Endothelial cell of umbilical vein (primary cell): ENCODE data around the gene MMP28. TPM values are rescaled to one million over a fixed set of nuclear protein-coding genes. Genes with fewer than 3 reads are reported as not detected.

Experiments used
- BruUV-seq: library from RNA; stranded (reverse); fragments of 400-500 nt; replicated peaks from 2 replicates; lab custom pipeline; 2021; lab: Mats Ljungman, UMichigan
- CTCF ChIA-PET: fragments of 300-600, 350-600 bp; sonication (Branson Sonifier 250); formaldehyde crosslinking; loops from one replicate; lab custom pipeline; 2021; ENCODE audit warnings: antibody characterized with exemption, inconsistent platforms; lab: Charles Lee
- POLR2A ChIA-PET: fragments of 300-600, 350-600 bp; sonication (Branson Sonifier 250); formaldehyde crosslinking; loops from one replicate; lab custom pipeline; 2021; ENCODE audit warnings: antibody characterized with exemption, inconsistent platforms; lab: Charles Lee
- DNase-seq: peaks from one replicate; pipeline ENCODE4 v3.0.0-alpha.2; 2011; ENCODE audit warnings: low read depth, low spot score
- FAIRE-seq: peaks from 2 replicates; lab custom pipeline; 2011; peaks lifted over from hg19 to GRCh38; lab: Jason Lieb, UNC
- H2AFZ ChIP-seq: 2 replicates; pipeline ENCODE4 v1.6.0; 2012; ENCODE audit warnings: low read depth, low read length, control low read depth, inconsistent platforms
- H3K27ac ChIP-seq: 2 replicates; pipeline ENCODE4 v1.5.1; 2011; ENCODE audit warnings: low read depth, mild to moderate bottlenecking, control low read depth, low read length, moderate library complexity; ENCODE audit not compliant: insufficient read depth
- H3K27me3 ChIP-seq, 2 experiments: 2 replicates each; pipeline versions ENCODE4 v1.6.0 to v1.6.1; 2011; ENCODE audit warnings: low read length in 2 of 2, mixed read lengths in 1 of 2; ENCODE audit not compliant: control insufficient read depth in 2 of 2, insufficient read depth in 2 of 2
- H3K36me3 ChIP-seq, 2 experiments: 2 replicates in 1 of 2; 3 replicates in 1 of 2; pipeline ENCODE4 v1.5.1; 2011; ENCODE audit warnings: low read length in 2 of 2, mild to moderate bottlenecking in 1 of 2, moderate library complexity in 1 of 2; ENCODE audit not compliant: control insufficient read depth in 2 of 2, insufficient read depth in 2 of 2; ENCODE audit errors: extremely low read depth in 1 of 2
- H3K4me1 ChIP-seq: 3 replicates; pipeline ENCODE4 v1.5.1; 2011; ENCODE audit warnings: mild to moderate bottlenecking, low read length; ENCODE audit not compliant: control insufficient read depth, insufficient read depth; ENCODE audit errors: extremely low read depth
- H3K4me2 ChIP-seq: 2 replicates; pipeline ENCODE4 v1.6.1; 2011; ENCODE audit warnings: low read length, control low read depth, mixed read lengths; ENCODE audit not compliant: insufficient read depth
- H3K4me3 ChIP-seq, 3 experiments: fragments of 200-600 bp in 1 of 3; sonication (generic), shearing (Covaris generic) in 1 of 3; replicated peaks in 1 of 3; 2 replicates each; pipeline ENCODE4 v1.5.1; 2011 to 2016; ENCODE audit warnings: control low read depth in 3 of 3, low read length in 3 of 3, mild to moderate bottlenecking in 2 of 3, inconsistent platforms in 1 of 3, low read depth in 1 of 3, moderate library complexity in 1 of 3; ENCODE audit not compliant: insufficient read depth in 1 of 3
- H3K79me2 ChIP-seq: 2 replicates; pipeline ENCODE4 v1.6.0; 2012; ENCODE audit warnings: low read length, inconsistent platforms; ENCODE audit not compliant: control insufficient read depth, insufficient read depth
- H3K9ac ChIP-seq: replicated peaks from 2 replicates; pipeline ENCODE3; 2011; ENCODE audit warnings: low read length, control low read depth; ENCODE audit not compliant: insufficient read depth; ENCODE audit errors: extremely low read depth
- H3K9me1 ChIP-seq: replicated peaks from 3 replicates; pipeline ENCODE4 v1.6.0; 2011; ENCODE audit warnings: mild to moderate bottlenecking, low read length; ENCODE audit not compliant: control insufficient read depth, insufficient read depth; ENCODE audit errors: extremely low read depth
- H3K9me3 ChIP-seq: replicated peaks from 2 replicates; pipeline ENCODE4 v1.5.1; 2012; ENCODE audit warnings: low read length, inconsistent platforms; ENCODE audit not compliant: control insufficient read depth, insufficient read depth
- H4K20me1 ChIP-seq: replicated peaks from 2 replicates; pipeline ENCODE3; 2011; ENCODE audit warnings: mild to moderate bottlenecking, low read length; ENCODE audit not compliant: control insufficient read depth, insufficient read depth; ENCODE audit errors: extremely low read depth
- CTCF ChIP-seq, 2 donors: IDR thresholded peaks; 1 replicate in 1 of 2; 2 replicates in 1 of 2; pipeline ENCODE4 v1.5.1; 2011; ENCODE audit warnings: low read length in 2 of 2, mild to moderate bottlenecking in 2 of 2, moderate library complexity in 2 of 2, control low read depth in 1 of 2, inconsistent platforms in 1 of 2, low read depth in 1 of 2; ENCODE audit not compliant: insufficient read depth in 1 of 2; ENCODE audit errors: extremely low read depth in 1 of 2
- EZH2 ChIP-seq: IDR thresholded peaks from 2 replicates; pipeline ENCODE4 v1.6.1; 2012; ENCODE audit warnings: borderline replicate concordance, low read depth, mild to moderate bottlenecking, moderate library complexity, low read length, inconsistent platforms; ENCODE audit not compliant: severe bottlenecking
- FOS ChIP-seq: IDR thresholded peaks from 2 replicates; pipeline ENCODE4 v1.6.1; 2011; ENCODE audit warnings: mild to moderate bottlenecking, low read length, moderate library complexity, borderline replicate concordance; ENCODE audit not compliant: insufficient read depth
- GATA2 ChIP-seq: IDR thresholded peaks from 2 replicates; pipeline ENCODE4 v1.7.0; 2011; ENCODE audit warnings: low read depth, mild to moderate bottlenecking, moderate library complexity, mixed read lengths, low read length; ENCODE audit not compliant: insufficient read length, insufficient read depth
- JUN ChIP-seq: IDR thresholded peaks from 2 replicates; pipeline ENCODE4 v1.6.1; 2011; ENCODE audit warnings: borderline replicate concordance, low read depth; ENCODE audit not compliant: insufficient read length, insufficient read depth
- MYC ChIP-seq: IDR thresholded peaks from one replicate; pipeline ENCODE4 v1.6.1; 2011; ENCODE audit warnings: mild to moderate bottlenecking, low read depth, low read length
- POLR2A ChIP-seq: IDR thresholded peaks from 2 replicates; pipeline ENCODE4 v1.6.1; 2012; ENCODE audit warnings: low read depth, mild to moderate bottlenecking, control low read depth, low read length
- POLR2AphosphoS5 ChIP-seq: IDR thresholded peaks from 2 replicates; pipeline ENCODE4 v1.6.1; 2012; ENCODE audit warnings: low read depth, mild to moderate bottlenecking, control low read depth, low read length, moderate library complexity; ENCODE audit not compliant: insufficient read depth
- dilution Hi-C: fragments of 300-500 bp; cut with MboI; formaldehyde crosslinking; loops from one replicate; pipeline ENCODE4 v1.15.0; 2019; ENCODE audit warnings: low sequenced_read_pairs; ENCODE audit not compliant: extremely low pct_ligation_motif_present
- intact Hi-C: fragments of 100-400 bp; cut with micrococcal nuclease; formaldehyde crosslinking; loops from one replicate; pipeline ENCODE4 v1.10.0; 2022
- polyA plus RNA-seq, 4 experiments: library from polyadenylated mRNA; depleted of rRNA in 3 of 4; stranded (reverse) in 3 of 4; unstranded in 1 of 4; fragments of >200 nt; gene quantifications; 2 replicates each; pipeline versions ENCODE4 v1.2.1 to v1.2.3, GENCODE V29; 2011 to 2012; ENCODE audit warnings: missing spikeins in 1 of 4
- total RNA-seq: library from RNA; stranded (reverse); gene quantifications from 2 replicates; pipeline ENCODE4 v1.2.3, GENCODE V29; 2021
- TF ChIP-seq, protein P1 (sequence below): IDR thresholded peaks from 2 replicates; pipeline ENCODE4 v1.6.1; 2011; ENCODE audit not compliant: insufficient read depth, insufficient read length

Gene MMP28
- total and polyA plus RNA-seq, 2 donors (not counting 3 experiments of a cell fraction or from before 2014, with no cell fraction given) = 6.1 to 7.1 TPM

DNA sequence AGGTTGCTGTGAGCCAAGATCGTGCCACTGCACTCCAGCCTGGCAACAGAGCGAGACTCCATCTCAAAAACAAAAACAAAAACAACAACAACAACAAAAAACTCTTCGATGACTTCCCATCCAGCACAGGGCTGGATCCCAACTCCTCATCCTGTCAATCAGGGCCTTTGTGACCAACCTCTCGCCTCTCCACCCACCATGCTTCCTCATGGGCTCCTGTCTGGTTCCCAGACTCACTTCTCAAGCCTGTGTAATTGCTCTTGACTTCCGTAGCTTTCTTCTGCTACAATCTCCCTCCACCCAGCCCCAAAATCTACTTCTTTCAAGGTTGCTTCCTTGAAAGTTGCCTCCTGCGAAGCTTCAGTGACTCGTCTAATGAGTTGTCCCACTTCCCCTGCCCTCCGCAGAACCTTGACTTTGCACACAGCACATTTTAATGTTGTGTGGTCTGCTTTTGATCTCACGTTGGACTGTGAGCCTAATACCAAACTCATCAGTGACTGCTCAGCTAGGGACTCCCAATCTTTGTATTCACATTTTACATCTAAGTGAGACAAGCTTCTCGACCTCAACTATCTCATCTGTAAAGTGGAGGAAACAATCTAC lies 64.9 kb downstream of the MMP28 start:
- no peak for TF ChIP-seq CTCF (IDR thresholded peaks at IDR 0.05; ENCODE audit: extremely low read depth in 1 of 2, insufficient read depth in 1 of 2, low read depth in 1 of 2, low read length in 2 of 2)
- Histone ChIP-seq H3K36me3 (peaks cover 0 to 4% of the 10 kb centered on the region in 2 experiments), H3K9ac (no peak overlapping the region), H3K4me3 (no peak overlapping the region), H3K9me1 (no peaks in the 10 kb centered on the region), H3K27me3 (peaks cover 3 to 6% of the 10 kb centered on the region in 2 experiments), H3K27ac (no peak overlapping the region), H4K20me1 (no peaks in the 10 kb centered on the region), H3K9me3 (no peaks in the 10 kb centered on the region), H3K79me2 (no peaks in the 10 kb centered on the region), H3K4me2 (no peak overlapping the region), H3K4me1 (peaks cover 4% of the 10 kb centered on the region), H2AFZ (no peak overlapping the region)
- intact Hi-C loops = no loop called here
- no peak for FAIRE-seq
- ChIA-PET CTCF (interaction anchor here (1.1 to 2.1 kb wide), 3 partner anchors 9 to 17 kb away, joined by 3 to 16 read pairs (median 3); no protein-coding TSS in a partner anchor), POLR2A (no interaction called here)
- no peak for DNase-seq
- no TSS peak for BruUV-seq
- dilution Hi-C loops = loop anchor here (25.0 kb wide), 1 partner anchor 118 kb away; no protein-coding TSS in a partner anchor

DNA sequence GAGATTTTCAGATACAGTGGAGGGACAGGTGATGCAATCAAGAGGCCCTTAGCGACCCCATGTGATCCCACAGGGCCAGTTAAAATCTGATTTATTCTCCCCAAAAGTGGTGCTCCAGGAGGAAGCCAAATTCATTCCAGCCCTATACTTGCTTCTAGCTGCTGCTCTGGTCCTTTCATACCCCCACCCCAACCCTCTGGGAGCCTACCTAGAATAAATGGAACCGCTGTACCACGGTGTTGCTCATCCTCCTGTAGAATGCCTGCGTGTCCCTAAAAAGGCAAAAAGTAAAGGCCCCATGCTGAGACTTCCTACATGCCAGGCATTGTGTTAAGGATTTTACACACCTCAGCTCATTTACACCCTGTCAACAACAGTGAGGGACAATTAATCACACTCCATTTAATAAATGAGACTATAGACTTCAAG lies 66.0 kb downstream of the MMP28 start:
- DNase-seq (no peak), FAIRE-seq (no peak)
- no peaks in the 10 kb centered on the region for H3K79me2 ChIP-seq
- TF ChIP-seq GATA2 (no peak), FOS (no peak), MYC (no peak), POLR2A (no peak), EZH2 (no peak), JUN (no peak), CTCF (IDR thresholded peaks at IDR 0.05; ENCODE audit: extremely low read depth in 1 of 2, insufficient read depth in 1 of 2, low read depth in 1 of 2, low read length in 2 of 2) (no peak), POLR2AphosphoS5 (no peak)
- TF ChIP-seq, protein P1, sequence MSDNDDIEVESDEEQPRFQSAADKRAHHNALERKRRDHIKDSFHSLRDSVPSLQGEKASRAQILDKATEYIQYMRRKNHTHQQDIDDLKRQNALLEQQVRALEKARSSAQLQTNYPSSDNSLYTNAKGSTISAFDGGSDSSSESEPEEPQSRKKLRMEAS = no peak
- dilution Hi-C loops (loop anchor here (25.0 kb wide), 1 partner anchor 117 kb away; no protein-coding TSS in a partner anchor), intact Hi-C loops (no loop called here)
- H3K27ac ChIP-seq = no peak overlapping the region
- H3K36me3 ChIP-seq = peaks cover 8 to 14% of the 10 kb centered on the region in 2 experiments
- CTCF ChIA-PET = interaction anchor here (1.0 kb wide), 1 partner anchor 18 kb away, joined by 3 read pairs; no protein-coding TSS in a partner anchor
- no TSS peak for BruUV-seq
- peaks cover 4% of the 10 kb centered on the region for H3K4me1 ChIP-seq
- H3K9me1 ChIP-seq = no peaks in the 10 kb centered on the region
- H3K9me3 ChIP-seq = no peaks in the 10 kb centered on the region
- no peak overlapping the region for H3K4me3 ChIP-seq
- POLR2A ChIA-PET = no interaction called here
- H3K9ac ChIP-seq = no peak overlapping the region
- peaks cover 3 to 6% of the 10 kb centered on the region in 2 experiments for H3K27me3 ChIP-seq
- H3K4me2 ChIP-seq = no peak overlapping the region
- H4K20me1 ChIP-seq = no peaks in the 10 kb centered on the region
- H2AFZ ChIP-seq = no peak overlapping the region
